Subcutaneous adipose tissue (tissue), 4 donors: ENCODE measurements around the gene SCNN1A. TPM values are rescaled to one million over a fixed set of nuclear protein-coding genes. Genes with fewer than 3 reads are reported as not detected.

Experiments used
- CTCF ChIP-seq: fragments of 450-650 bp; IDR thresholded peaks from one replicate; pipeline ENCODE4 v1.5.1; 2016; ENCODE audit warnings: low read depth, mild to moderate bottlenecking, control low read depth, antibody characterized with exemption, moderate library complexity
- total RNA-seq, 4 donors: library from RNA; depleted of rRNA; stranded (reverse); fragments of >200 nt; gene quantifications; one replicate each; pipeline ENCODE4 v1.1.0, GENCODE V29; 2016

The SCNN1A gene
- total RNA-seq, 4 donors from 2014 or later, result 3.4 to 5.8 (median 4.1) TPM

- no peak for TF ChIP-seq CTCF
These were observed 53.5 kb downstream of the SCNN1A start for GRCh38 chr12:6321905-6322304.

GRCh38 chr12:6319446-6319845, 55.9 kb downstream of the SCNN1A start:
- no peak for TF ChIP-seq CTCF

GRCh38 chr12:6318440-6318879, 56.9 kb downstream of the SCNN1A start:
- no peak for TF ChIP-seq CTCF

GRCh38 chr12:6317693-6318439, 57.5 kb downstream of the SCNN1A start:
- no peak for TF ChIP-seq CTCF

GRCh38 chr12:6316921-6317692, 58.3 kb downstream of the SCNN1A start:
- TF ChIP-seq CTCF, result no peak

GRCh38 chr12:6315704-6316597, 59.4 kb downstream of the SCNN1A start:
- TF ChIP-seq CTCF, result no peak
